ENCODE data around the gene DRAM1.

GRCh38 chr12:101829639-101830366 lies 47.6 kb upstream of the DRAM1 start:
- no peak for TF ChIP-seq CTCF (conservative IDR thresholded peaks at IDR 0.05 in 1 of 2, IDR thresholded peaks at IDR 0.05 in 1 of 2; ENCODE audit: extremely low read depth in 1 of 2, insufficient read depth in 1 of 2, low read depth in 1 of 2, low read length in 2 of 2)
- TF ChIP-seq EZH2 (IDR thresholded peaks at IDR 0.05; ENCODE audit: borderline replicate concordance, low read length) = no peak
